Activated T-cell treated with anti-CD3 and anti-CD28 coated beads for 1 hour (primary cell): Measurements from ENCODE around the gene TGM4.
"Not testable (repeated sequence)": the region's sequence is repeated elsewhere in the genome, so short reads cannot be mapped to it uniquely, and the experiment has no call there.

Source experiments
- DNase-seq: peaks from one replicate; pipeline ENCODE4 v3.0.0-alpha.2; 2020; ENCODE audit warnings: low read depth

The TGM4 gene

GRCh38 chr3:44874308-44874707 is at the start of gene TGM4:
TSS of gene TGM4 (plus strand) at chr3:44874608. CDS start at chr3:44874679, 71 bp downstream.
- no peak for DNase-seq

DNA sequence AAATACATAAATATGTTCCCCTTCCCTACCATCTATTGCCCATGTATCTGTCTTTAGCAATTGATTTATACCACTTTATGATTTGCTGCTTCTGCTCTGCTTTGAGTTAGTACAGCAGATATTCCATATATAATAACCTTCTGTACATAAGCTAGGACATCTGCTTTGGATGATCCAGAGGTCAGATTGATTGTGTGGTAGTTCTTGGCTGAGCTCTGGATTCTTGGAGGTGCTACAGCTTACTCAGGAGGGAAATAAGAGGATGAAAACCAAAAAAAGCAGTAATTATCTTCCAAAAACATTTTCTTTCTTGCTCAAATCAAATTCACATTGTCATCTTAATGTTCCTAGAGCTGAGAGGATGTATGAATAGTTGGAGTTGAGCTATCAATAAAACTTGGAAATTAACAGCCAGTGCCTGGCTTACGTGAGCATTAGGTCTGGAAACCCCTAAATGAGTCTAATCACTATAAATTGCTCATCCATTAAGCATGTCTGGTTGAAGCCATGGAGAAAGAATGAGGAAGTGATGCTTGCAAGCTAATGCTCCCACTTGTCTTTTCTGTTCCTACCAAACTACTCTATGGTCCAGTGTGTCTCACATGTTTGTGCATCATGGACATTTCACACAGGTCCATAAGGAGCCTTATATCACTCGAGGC is 49.0 kb upstream of the TGM4 start:
- no peak for DNase-seq

GRCh38 chr3:44827196-44827595 is 47.2 kb upstream of the TGM4 start:
- no peak for DNase-seq

- DNase-seq, result no peak
Measured at GRCh38 chr3:44831232-44831631, 43.2 kb upstream of the TGM4 start.

DNA sequence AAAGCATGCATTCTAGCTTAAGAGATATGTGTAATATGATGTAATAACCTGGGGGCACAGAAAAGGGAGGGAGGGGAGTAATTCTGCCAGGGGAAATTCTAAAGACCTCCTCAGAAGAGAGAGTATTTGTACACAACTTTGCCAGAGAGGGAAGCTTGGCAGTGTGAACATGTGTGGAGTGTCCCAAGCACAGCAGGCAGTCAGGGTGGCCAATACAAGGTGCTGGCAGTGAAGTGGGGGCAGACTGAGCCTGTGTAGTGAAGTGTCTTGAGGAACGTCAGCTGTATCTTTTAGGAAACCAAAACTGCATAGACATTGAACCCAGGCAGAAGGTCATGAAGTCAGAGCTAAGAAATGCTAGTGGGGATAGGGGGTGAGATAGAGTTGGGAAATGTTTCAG is 42.4 kb upstream of the TGM4 start:
- no peak for DNase-seq

DNA sequence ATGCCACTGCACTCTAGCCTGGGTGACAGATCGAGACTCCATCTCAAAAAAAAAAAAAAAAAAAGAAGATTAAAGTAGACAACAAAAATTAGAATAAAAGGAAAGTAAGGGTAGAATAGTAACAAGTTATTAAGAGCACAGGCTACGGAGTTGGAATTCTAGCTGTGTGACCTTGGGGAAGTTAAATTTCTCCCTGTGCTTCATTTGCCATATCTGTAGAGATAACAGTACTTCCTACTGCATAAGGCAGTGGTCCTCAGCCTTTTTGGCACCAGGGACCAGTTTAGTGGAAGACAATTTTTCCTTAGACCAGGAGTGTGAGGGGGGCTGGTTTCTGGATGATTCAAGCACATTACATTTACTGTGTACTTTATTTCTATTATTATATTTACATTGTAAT is 41.4 kb upstream of the TGM4 start:
- DNase-seq, result no peak

DNA sequence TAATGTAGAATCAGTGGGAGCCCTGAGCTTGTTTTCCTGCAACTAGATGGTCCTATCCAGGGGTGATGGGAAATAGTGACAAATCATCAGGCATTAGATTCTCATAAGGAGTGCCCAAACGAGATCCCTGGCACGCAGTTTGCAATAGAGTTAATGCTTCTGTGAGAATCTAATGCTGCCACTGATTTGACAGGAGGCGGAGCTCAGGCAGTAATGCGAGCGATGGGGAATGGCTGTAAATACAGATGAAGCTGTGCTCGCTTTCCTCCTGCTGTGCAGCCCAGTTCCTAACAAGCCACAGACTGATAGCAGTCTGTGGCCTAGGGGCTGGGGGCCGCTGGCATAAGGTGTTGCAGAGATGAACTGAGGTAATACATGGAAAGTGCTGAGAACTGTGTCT is 41.0 kb upstream of the TGM4 start:
- no peak for DNase-seq

- no peak for DNase-seq
Measured at GRCh38 chr3:44835684-44836083, 38.7 kb upstream of the TGM4 start.

DNA sequence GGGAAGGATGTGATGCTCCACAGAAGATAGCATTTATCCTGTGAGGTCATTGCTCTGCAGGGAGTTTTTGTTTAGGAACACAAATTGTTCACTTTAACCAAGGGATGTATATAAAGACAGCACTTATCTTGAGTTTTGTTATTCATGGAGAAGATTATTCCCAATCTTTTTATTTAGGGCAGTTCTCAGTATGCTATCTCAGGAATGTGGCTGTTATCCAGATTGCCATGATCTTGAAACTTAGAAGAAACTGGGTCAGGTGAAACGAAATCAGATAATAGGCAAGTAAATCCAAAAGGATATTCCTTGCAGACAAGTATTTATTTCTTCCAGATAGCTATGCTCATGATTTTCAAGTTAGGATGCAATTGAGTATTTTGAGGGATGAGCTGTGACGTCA is 32.0 kb upstream of the TGM4 start:
- DNase-seq, result no peak

DNA sequence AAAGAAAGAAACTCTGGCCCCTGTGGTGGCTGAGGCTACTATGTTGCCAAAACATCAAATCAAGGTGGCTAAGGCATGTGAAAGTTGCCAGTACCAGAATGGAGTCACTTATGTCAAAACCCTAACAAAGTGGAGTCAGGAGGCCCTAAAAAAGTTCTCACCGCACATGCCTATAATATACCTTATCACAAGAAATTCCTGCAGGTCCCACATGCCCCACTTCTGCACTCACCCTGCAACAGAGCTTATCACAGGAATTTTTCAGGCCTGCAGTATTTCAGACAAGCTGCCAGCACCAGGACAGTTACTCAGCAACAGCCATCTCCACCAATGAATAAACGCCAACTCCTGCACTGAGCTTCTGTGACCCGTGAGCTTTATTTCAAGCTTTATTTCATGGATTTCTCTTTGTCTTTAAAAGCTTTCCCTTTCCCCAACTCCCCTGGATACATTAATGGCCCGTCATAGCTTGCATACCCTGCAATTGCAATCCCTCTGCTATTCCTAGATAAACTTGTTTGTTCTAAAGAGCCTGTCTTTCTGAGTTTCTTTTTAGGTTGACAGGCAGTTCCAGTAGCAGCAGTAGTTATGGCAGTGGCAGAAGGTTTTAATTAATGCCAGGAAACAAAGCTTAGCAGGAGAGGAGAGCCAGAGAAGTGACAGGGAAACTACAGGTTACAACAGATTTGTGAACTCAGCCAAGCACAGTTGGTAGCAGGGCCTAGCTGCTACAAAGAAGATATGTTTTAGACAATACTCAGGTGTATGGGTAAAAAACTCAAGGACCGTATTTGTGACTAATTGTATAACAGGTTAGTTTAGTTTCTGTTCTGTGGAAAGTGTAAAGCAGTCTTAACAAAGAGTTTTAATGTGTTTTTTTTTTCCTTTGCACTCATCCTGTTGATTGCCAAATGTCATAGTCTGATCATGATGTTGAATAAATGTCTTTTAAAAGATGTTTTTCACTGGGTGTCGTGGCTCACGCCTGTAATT is 28.6 kb upstream of the TGM4 start:
- DNase-seq, result no peak

GRCh38 chr3:44848634-44849033 is 25.8 kb upstream of the TGM4 start:
- no peak for DNase-seq

GRCh38 chr3:44856663-44857062 is 17.7 kb upstream of the TGM4 start:
- not testable (repeated sequence) for DNase-seq

- no peak for DNase-seq
Measured at GRCh38 chr3:44860117-44860516, 14.3 kb upstream of the TGM4 start.

DNA sequence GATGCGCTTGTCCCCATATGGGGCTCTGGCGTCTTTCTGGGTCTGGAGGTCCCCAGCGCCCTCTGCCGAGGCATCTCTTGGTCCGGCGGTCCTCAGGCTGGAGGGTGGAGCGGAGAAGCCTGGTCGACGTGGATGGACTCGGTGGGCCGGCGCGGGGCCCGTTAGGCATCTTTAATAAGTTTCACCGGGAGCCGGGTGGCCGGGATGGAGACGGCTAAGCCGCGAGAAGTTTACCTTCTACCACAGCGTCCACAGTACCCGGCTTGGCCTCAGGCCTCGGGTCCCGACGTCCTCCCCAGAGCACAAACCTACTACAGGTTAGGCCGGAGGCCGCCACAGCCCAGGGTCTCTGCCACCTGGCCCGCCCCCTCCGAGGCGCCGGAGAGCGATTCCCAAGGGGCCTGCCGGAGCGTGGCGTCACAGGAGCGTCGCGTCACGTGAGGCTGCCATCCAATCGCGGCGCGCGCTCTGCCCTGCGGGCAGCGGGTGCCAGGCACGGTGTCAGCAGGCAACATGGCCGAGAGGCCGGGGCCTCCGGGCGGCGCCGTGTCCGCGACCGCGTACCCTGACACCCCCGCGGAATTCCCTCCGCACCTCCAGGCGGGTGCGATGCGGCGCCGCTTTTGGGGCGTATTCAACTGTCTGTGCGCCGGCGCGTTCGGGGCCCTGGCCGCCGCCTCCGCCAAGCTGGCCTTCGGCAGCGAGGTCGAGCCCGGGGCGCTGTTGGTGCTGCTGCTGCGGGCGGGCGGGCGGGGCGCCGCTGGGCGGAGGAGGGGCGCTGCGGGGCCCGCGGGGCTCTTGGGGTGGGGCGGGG is 12.8 kb upstream of the TGM4 start, which contains the start of gene TMEM42:
Gene TMEM42 (plus strand): TSS at position 501 of the 814 bp plus-strand sequence. CDS start 13 bp downstream, at position 514.
- DNase-seq, result peak; percentile 83

DNA sequence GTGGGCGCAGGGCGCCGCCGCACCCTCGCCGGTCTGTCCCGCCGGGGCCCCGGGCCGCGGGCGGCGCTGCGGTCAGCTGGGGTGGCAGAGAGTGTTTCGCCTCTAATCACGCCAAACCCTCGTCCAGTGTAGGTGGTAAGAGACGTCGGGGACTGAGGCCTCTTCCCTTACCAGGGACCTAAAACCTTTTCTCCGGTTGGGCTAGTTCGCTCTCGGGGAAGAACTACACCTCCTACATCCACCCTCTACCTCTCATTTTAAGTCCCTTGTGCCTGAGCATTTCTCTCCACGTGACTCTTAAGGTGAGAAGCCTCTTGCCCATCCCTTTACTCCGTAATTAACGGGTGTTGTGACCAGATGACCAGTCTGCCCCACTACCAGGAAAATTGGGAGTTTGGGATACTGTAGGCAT is 12.2 kb upstream of the TGM4 start:
- DNase-seq, result peak; percentile 14

- no peak for DNase-seq
Measured at GRCh38 chr3:44865272-44866035, 9.0 kb upstream of the TGM4 start.

DNA sequence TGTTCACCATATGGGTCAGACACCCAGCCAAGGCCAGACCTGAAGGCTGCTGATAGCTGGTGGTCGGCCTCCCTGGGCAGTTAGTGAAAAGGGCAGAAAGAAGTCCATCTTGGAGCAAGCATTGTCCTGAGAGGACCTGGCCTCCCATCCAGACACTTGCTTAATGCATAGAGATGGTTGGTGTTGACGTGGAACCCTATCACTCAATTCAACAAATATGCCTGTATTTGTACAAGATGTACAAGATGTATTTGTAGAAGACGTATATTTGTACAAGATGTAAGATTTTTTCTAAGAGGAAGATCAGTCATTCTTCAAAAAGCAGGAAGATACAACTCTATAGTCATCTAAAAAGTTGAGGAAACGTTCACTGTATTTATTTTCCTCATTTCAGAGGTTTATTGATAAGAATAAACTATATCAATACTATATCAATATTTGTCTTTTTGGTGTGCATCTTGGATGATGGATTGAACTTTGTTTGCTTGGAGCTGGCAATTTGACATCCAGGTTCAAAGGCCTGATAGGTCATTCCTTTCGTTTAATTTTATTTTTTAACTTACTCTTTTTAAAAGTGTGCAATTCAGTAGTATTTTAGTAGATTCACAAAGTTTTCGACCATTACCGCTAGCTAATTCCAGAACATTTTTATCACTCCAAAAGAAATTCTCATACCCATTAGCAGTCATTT is 6.8 kb upstream of the TGM4 start:
- no peak for DNase-seq

DNA sequence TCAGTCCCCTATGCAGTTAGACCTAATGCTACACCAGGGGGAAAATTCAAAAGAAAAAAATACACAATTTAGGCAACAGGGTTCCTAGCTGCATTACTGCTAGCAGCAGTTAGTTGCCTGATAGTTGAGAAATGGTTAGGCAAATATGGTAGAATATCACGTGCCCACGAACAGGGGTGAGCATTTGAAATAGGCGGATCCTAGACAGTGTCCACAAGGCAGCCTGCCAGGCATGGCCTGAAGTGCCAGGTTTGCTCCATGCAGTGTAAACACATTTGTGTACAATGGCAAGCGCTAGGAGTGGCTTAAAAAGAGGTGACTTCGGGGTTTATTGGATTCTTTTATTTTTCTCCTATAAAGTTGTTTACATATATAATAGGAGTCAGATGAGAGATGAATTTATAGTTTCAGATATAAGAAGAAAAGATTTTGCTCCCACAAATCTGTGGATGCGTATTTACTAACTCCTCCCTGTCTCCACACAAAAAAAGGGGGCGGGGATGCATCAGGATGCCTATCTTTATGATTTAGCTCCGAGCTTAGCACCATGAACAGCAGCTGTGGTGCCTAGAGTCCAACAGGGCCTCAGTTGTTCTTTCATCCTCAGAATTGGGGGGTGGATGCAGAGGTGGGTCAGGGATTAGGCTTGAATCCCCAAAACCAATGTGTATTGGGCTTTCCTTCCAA is 3.9 kb upstream of the TGM4 start:
- DNase-seq, result no peak

DNA sequence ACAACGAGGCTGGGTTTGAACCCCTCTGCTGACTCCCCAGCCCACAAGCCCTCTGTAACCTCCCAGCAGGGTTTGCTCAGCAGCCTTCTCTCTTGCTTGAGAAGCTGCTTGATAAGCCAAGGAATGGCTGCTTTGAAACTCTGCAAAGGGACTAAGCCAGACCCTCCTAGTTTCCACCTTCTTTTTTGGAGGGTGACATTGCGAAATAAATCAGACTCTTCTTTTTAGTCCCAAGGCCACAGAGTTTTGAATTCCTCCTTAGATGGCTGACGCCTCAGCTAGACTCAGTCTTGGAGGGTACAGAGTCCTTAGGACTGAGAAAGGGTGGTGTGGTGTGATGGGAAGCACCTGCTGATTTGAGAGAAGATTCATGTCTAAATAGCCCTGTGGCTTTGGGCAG is 1.2 kb downstream of the TGM4 start:
- no peak for DNase-seq

- no peak for DNase-seq
Measured at GRCh38 chr3:44877333-44877732, 2.9 kb downstream of the TGM4 start.
